Smooth muscle cell of the brain vasculature (primary cell): ENCODE measurements around the gene IMPG2.
"Not testable (repeated sequence)": the region's sequence is repeated elsewhere in the genome, so short reads cannot be mapped to it uniquely, and the experiment has no call there.

Source experiments
- DNase-seq: peaks from one replicate; pipeline ENCODE4 v3.0.0-alpha.2; 2012; ENCODE audit warnings: low read depth, low spot score

Gene IMPG2

GRCh38 chr3:101320475-101320874, at the start of gene IMPG2:
TSS of gene IMPG2 (minus strand) at chr3:101320575. CDS start at chr3:101320372, 203 bp downstream.
- DNase-seq = no peak

- DNase-seq = no peak
These were observed 42.0 kb upstream of the IMPG2 start for GRCh38 chr3:101362406-101362805.

DNA sequence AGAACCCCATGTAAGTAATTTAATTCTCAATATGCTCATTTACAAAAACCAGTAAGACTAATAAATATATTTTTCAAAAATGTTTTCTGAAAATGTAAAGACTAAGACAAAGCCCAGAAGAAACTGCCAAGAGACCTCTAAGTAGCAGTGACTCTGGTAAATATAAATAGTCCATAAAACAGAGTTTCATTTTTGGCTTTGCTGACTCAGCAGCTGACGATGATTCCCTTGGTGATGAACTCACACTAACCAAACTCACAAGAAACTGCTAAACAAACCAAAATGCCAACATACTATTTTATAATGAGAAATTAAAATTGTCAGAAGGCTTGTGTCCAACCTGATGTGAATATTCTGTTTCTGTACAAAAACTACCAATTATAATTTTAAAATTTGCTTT, 31.5 kb upstream of the IMPG2 start:
- DNase-seq = no peak

GRCh38 chr3:101340591-101340990, 20.2 kb upstream of the IMPG2 start:
- DNase-seq = no peak

GRCh38 chr3:101333883-101334282, 13.5 kb upstream of the IMPG2 start:
- no peak for DNase-seq

DNA sequence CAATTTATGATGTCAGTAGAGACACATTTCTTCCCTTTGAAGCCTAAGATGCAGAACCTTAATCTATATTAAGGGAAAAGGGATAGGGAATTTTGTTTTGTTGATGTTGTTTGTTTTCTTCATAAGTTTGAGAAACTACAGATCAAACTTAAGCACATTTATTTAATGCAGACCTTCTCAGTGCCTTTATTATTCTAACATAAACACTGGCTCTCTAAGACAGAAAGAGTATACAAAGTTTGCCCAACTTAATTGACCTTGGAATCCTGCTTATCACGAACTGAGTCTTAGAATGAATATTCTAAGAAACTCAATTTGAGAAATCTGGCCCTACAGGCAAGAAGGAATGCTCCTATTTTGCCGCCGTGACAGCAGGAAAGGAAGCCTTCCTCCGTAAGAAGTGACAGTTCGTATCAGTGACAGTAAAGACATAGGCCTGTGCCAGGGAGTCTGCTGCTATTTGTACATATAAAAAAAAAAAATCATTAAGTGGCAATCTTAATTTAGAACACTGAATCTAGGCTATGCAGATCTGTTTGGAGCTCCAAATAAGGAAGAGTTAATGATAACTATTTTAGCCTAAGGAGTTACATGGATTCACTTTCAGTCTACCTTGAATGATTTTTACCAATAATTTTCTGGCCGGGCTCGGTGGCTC, 8.8 kb upstream of the IMPG2 start:
- DNase-seq = no peak

DNA sequence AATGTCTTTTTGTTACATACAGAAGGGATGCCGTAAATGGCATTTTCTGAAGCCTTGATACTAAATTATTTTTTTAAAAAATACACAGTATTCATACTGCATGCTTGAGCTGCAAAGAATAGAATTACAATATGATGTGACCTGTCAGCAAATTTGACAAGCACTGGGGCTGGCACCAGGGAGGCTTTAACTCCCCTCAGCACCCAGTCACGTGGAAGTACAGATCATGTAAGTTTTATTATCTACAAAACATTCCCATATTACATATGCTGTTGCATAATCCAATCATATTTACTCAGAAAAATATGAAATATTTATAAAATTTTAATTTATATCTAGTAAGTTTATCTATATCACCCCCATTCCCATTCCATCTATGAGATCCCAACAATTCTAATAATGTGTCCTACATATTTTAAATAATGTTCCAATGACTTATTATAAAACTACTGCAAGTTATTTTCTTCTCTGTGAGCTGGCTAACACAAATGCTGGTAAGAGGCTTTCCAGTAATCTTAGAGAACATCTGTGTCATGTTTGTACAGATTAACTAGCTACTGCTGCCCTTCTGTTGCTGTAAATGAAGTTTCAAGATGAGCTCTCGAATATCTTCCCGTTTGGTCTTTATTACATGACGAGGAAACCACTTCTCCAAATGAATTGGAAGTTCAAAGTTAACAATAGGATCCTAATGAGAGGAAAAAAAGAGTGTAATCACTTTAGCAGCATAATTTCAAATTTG, 5.2 kb upstream of the IMPG2 start:
- DNase-seq = no peak

GRCh38 chr3:101319531-101319930, 844 bp downstream of the IMPG2 start:
- no peak for DNase-seq

- DNase-seq = no peak
These were observed 7.8 kb downstream of the IMPG2 start for GRCh38 chr3:101312545-101312944.

DNA sequence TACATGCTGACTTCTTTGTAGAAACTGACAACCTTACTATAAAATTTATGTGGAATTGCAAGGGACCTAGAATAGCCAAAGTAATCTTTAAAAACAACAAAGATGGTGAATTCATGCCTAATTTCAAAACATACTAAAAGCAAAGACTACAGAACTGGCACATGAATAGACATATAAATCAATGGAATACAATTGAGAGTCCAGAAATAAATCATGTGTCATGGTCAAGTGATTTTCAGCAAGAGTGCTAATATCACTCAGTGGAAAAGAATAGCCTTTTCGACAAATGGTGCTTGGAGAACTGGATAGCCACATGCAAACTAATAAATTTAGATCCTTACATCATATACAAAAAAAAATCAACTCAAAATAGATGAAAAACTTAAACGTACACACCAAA, 8.7 kb downstream of the IMPG2 start:
- DNase-seq = no peak

GRCh38 chr3:101310978-101311375, 9.4 kb downstream of the IMPG2 start:
- no peak for DNase-seq

- not testable (repeated sequence) for DNase-seq
These were observed 12.1 kb downstream of the IMPG2 start for GRCh38 chr3:101308147-101308772.

- DNase-seq = no peak
These were observed 16.5 kb downstream of the IMPG2 start for GRCh38 chr3:101303836-101304235.

GRCh38 chr3:101303089-101303731, 17.2 kb downstream of the IMPG2 start:
- DNase-seq = no peak

DNA sequence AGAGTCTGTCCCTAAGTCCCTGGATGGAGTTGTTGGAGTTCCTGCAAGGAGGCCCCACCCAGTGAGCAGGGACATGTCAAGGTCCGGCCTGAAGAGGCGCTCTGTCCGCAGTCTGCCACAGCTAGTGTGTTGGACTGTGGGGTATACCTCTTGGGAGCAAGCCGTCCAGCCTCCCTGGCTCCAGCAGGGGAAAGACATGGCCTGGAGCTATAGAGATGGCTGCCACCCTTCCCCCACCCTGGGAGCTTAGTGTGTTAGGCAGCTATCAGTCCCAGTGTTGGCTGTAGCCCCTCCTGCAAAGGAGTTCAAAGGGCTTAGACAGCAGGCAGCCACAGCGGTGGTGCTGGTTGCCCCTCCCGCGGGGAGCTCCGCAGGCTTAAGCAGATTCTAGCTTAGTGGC, 20.3 kb downstream of the IMPG2 start:
- no peak for DNase-seq

GRCh38 chr3:101292027-101292426, 28.3 kb downstream of the IMPG2 start:
- no peak for DNase-seq

- no peak for DNase-seq
These were observed 32.1 kb downstream of the IMPG2 start for GRCh38 chr3:101288294-101288693.

- DNase-seq = no peak
These were observed 35.6 kb downstream of the IMPG2 start for GRCh38 chr3:101284757-101285156.

DNA sequence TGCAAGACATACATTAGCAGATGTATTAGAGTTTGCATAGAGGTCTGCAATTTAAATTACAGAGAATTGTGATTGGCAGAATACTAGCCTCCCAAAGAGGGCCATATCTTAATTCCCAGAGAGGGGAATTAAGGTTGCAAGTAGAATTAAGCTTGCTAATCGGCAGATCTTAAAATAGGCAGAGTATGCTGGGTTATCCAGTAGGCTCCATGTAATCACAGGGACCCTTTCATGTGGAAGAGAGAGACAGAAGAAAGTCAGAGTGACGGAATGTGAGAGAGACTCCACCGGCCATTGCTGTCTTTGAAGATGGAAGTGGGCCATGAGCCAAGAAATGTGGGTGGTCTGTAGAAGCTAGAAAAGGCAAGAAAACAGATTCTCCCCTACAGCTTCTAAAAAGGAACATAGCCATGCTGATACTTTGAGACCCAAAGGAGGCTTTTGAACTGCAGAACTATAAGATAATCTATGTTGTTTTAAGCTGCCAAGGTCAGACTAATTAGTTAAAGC, 38.8 kb downstream of the IMPG2 start:
- DNase-seq = no peak

- no peak for DNase-seq
These were observed 40.5 kb downstream of the IMPG2 start for GRCh38 chr3:101279765-101280385.

GRCh38 chr3:101279162-101279561, 41.2 kb downstream of the IMPG2 start:
- DNase-seq = no peak

- no peak for DNase-seq
These were observed 41.6 kb downstream of the IMPG2 start for GRCh38 chr3:101278727-101279126.
